ENCODE data around the gene ADAMTS12. TPM values are rescaled to one million over a fixed set of nuclear protein-coding genes. Genes with fewer than 3 reads are reported as not detected.

Gene ADAMTS12
- total and polyA plus RNA-seq, 2 of the 8 experiments (the other 6 are each of a cell fraction or from before 2014, with no cell fraction given), result 6.4 to 12.8 TPM

DNA sequence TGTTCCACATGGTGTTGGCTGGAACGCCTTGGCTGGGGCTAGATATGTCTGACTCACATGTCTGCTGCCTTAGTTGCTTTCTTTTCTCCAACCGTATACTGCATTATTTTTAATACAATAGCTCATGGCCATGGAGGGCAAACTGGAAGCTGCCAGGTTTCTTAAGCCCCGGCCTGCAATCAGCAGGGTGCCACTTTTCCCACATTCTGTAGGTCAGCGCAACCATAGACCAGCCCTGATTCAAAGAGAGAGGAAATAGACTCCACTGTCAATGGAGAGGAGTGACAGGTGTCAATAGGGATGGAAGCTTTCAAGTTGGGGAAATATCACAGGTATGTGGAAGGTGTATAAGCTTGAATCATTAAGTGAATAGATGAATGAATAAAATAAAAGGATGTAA, 390.5 kb downstream of the ADAMTS12 start:
- no peak overlapping the region for H2AK5ac ChIP-seq (ENCODE audit: low read depth, low read length)
- POLR2A ChIA-PET (ENCODE audit: partially characterized antibody), result interaction anchor here (1.5 kb wide), 1 partner anchor 12 kb away, joined by 6 read pairs; no protein-coding TSS in a partner anchor
- CTCF ChIA-PET (ENCODE audit: partially characterized antibody), result interaction anchor here (0.6 to 2.5 kb wide), 3 partner anchors 11 to 657 kb away, joined by 3 to 8 read pairs (median 3); no protein-coding TSS in a partner anchor

More for the DNA sequence above, 390.5 kb downstream of the ADAMTS12 start:
- Histone ChIP-seq H3K23me2 (ENCODE audit: low read depth, low read length) (no peaks in the 10 kb centered on the region), H3K79me2 (ENCODE audit: control insufficient read depth in 1 of 2, insufficient read depth in 2 of 2, low read length in 2 of 2) (no peaks in the 10 kb centered on the region), H3K9ac (replicated peaks in 1 of 4; ENCODE audit: extremely low read depth in 1 of 4, low read depth in 3 of 4, low read length in 3 of 4) (no peak overlapping the region), H3K4ac (replicated peaks; ENCODE audit: insufficient read length, low read depth, low read length) (no peak overlapping the region), H3K4me1 (replicated peaks in 1 of 4; ENCODE audit: control insufficient read depth in 3 of 4, insufficient read depth in 4 of 4, low read length in 3 of 4) (no peaks in the 10 kb centered on the region), H2BK15ac (ENCODE audit: low read length) (no peak overlapping the region), H4K8ac (ENCODE audit: extremely low read depth, insufficient read depth, low read length) (no peak overlapping the region), H3K4me2 (ENCODE audit: insufficient read depth in 1 of 2, low read depth in 2 of 2, low read length in 2 of 2) (no peak overlapping the region), H3K56ac (replicated peaks; ENCODE audit: insufficient read length, low read depth, low read length) (no peak overlapping the region), H3K18ac (ENCODE audit: extremely low read depth, low read length) (no peak overlapping the region), H4K20me1 (replicated peaks in 1 of 2; ENCODE audit: control insufficient read depth in 1 of 2, insufficient read depth in 2 of 2, low read length in 2 of 2) (no peaks in the 10 kb centered on the region), H3K36me3 (ENCODE audit: control insufficient read depth in 2 of 4, insufficient read depth in 4 of 4, low read length in 3 of 4) (no peaks in the 10 kb centered on the region), H3K23ac (ENCODE audit: insufficient read length) (no peak overlapping the region), H2AFZ (ENCODE audit: low read length) (no peak overlapping the region), H4K91ac (replicated peaks; ENCODE audit: insufficient read length, low read length) (no peak overlapping the region), H3K27me3 (replicated peaks in 1 of 4; ENCODE audit: control insufficient read depth in 3 of 4, extremely low read depth in 1 of 4, insufficient read depth in 3 of 4, low read length in 3 of 4) (no peaks in the 10 kb centered on the region), H3K79me1 (ENCODE audit: low read depth, low read length) (no peaks in the 10 kb centered on the region), H3K9me3 (ENCODE audit: insufficient read depth in 2 of 2, low read depth in 1 of 2, low read length in 1 of 2) (no peaks in the 10 kb centered on the region), H2BK120ac (replicated peaks; ENCODE audit: low read depth, low read length) (no peak overlapping the region), H2BK12ac (ENCODE audit: low read depth, low read length) (no peak overlapping the region), H3K4me3 (ENCODE audit: extremely low read depth in 1 of 4, insufficient read depth in 2 of 4, low read depth in 3 of 4, low read length in 4 of 4) (no peak overlapping the region), H2BK20ac (ENCODE audit: low read length) (no peak overlapping the region), H2BK5ac (ENCODE audit: low read depth, low read length) (no peak overlapping the region), H3K27ac (ENCODE audit: low read depth, low read length) (no peak overlapping the region), H4K5ac (ENCODE audit: insufficient read length, low read depth, low read length) (no peak overlapping the region), H3K14ac (ENCODE audit: insufficient read length) (no peak overlapping the region)
- DNase-seq (ENCODE audit: low read depth in 1 of 2, low spot score in 2 of 2), result no peak
- no peak for FAIRE-seq
- TF ChIP-seq, protein P1, sequence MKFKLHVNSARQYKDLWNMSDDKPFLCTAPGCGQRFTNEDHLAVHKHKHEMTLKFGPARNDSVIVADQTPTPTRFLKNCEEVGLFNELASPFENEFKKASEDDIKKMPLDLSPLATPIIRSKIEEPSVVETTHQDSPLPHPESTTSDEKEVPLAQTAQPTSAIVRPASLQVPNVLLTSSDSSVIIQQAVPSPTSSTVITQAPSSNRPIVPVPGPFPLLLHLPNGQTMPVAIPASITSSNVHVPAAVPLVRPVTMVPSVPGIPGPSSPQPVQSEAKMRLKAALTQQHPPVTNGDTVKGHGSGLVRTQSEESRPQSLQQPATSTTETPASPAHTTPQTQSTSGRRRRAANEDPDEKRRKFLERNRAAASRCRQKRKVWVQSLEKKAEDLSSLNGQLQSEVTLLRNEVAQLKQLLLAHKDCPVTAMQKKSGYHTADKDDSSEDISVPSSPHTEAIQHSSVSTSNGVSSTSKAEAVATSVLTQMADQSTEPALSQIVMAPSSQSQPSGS (IDR thresholded peaks at IDR 0.05; ENCODE audit: low read length), result no peak
- 90% methylated on average over 4 of the region's 4 CpGs; no CpG with 5 or more reads in 1 of the 2 experiments for WGBS, 2 experiments (ENCODE audit: extremely low coverage in 1 of 2, insufficient coverage in 1 of 2, insufficient read length in 1 of 2, insufficient replicate concordance in 2 of 2, low coverage in 1 of 2, low lambda C conversion rate in 2 of 2, missing lambda C conversion rate in 1 of 2)

Data from H1 (cell line).